Stimulated activated naive CD8-positive, alpha-beta T cell treated with anti-CD3 and anti-CD28 coated beads, Interleukin-15, Interleukin-2, amounts not matched to agents 100 ng/mL and 50 ng/mL, for 24 hours (primary cell): Measurements from ENCODE around the gene MBD3L5.
"Not testable (repeated sequence)": the region's sequence is repeated elsewhere in the genome, so short reads cannot be mapped to it uniquely, and the experiment has no call there.

ENCODE experiments used
- H3K27ac Mint-ChIP-seq: one replicate; pipeline ENCODE4 v1.8.0; 2021; ENCODE audit warnings: mild to moderate bottlenecking, mixed read lengths
- H3K27me3 Mint-ChIP-seq: one replicate; pipeline ENCODE4 v1.8.0; 2021; ENCODE audit warnings: mixed read lengths
- H3K36me3 Mint-ChIP-seq: one replicate; pipeline ENCODE4 v1.8.0; 2021; ENCODE audit warnings: low read depth, mixed read lengths
- H3K4me1 Mint-ChIP-seq: one replicate; pipeline ENCODE4 v1.8.0; 2021; ENCODE audit warnings: low read depth, mixed read lengths
- H3K4me3 Mint-ChIP-seq: one replicate; pipeline ENCODE4 v1.8.0; 2021; ENCODE audit warnings: mild to moderate bottlenecking, mixed read lengths
- H3K9me3 Mint-ChIP-seq: one replicate; pipeline ENCODE4 v1.8.0; 2021; ENCODE audit warnings: mixed read lengths

MBD3L5 gene

DNA sequence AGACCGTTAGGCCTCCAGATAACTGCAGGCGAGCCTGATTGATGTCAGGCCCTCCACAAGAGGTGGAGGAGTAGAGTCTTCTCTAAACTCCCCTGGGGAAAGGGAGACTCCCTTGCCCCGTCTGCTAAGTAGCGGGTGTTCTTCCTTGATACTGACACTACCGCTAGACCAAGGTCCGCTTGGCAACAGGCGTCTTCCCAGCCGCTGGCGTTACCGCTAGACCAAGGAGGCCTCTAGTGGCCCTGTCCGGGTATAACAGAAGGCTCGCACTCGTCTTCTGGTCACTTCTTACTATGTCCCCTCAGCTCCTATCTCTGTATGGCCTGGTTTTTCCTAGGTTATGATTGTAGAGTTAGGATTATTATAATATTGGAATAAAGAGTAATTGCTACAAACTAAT lies 36.7 kb downstream of the MBD3L5 start:
- H3K4me1 Mint-ChIP-seq: peaks cover 22% of the 10 kb centered on the region
- H3K4me3 Mint-ChIP-seq, H3K27me3 Mint-ChIP-seq, H3K36me3 Mint-ChIP-seq, H3K27ac Mint-ChIP-seq, H3K9me3 Mint-ChIP-seq: not testable (repeated sequence)

- Mint-ChIP-seq H3K4me1 (peaks cover 28% of the 10 kb centered on the region), H3K9me3 (no peaks in the 10 kb centered on the region), H3K36me3 (peaks cover 15% of the 10 kb centered on the region), H3K4me3 (no peak overlapping the region), H3K27ac (no peak overlapping the region), H3K27me3 (no peaks in the 10 kb centered on the region)
These were observed 37.3 kb downstream of the MBD3L5 start for GRCh38 chr19:7067716-7068115.

GRCh38 chr19:7068599-7068998 lies 38.2 kb downstream of the MBD3L5 start:
- H3K36me3 Mint-ChIP-seq: peaks cover 21% of the 10 kb centered on the region
- no peaks in the 10 kb centered on the region for H3K9me3 Mint-ChIP-seq
- no peaks in the 10 kb centered on the region for H3K27me3 Mint-ChIP-seq
- H3K4me1 Mint-ChIP-seq: peaks cover 28% of the 10 kb centered on the region
- H3K27ac Mint-ChIP-seq: peak overlapping the region; percentile 85
- peak overlapping the region; percentile 95 for H3K4me3 Mint-ChIP-seq

DNA sequence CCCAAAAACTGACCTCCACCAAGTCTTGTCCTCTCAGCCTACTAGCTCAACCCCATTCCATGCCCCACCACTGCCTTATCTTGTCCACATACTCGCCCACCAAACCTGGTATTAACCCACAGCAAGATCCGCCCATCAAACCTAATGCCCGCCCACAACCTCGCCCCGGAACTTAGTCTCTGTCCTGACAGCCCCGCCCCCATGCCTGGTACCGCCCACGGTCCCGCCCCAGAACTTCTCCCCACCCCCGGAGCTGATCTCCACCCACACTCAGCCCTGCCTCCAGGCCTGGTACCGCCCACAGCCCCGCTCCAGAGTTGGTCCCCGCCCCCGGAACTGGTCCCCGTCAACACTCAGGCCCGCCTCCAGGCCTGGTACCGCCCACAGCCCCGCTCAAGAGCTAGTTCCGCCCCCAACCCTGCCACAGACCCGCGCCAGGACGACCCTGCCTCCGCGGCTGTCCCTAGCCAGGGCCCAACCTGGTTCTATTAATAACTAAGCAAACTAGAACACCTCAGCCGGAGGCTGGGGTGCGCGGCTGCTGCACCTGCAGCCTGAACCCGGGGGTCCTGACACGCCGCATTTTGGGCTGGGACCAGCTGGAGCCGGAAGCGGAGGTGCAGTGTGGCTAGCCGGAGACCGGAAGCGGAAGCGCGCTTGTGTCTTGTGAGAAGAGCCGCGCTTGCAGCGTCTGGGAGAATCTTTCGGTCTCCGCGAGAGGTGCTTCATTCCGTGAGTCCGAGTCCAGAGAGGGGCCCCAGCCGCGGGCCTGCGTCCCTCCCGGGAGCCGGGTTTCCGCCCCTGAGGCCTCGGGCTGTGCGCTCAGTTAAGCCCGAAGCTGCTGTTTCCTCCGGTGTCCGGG lies 38.9 kb downstream of the MBD3L5 start, which contains the start of gene ZNF557:
ZNF557 (plus strand) TSS at position 662 of the 862 bp plus-strand sequence. CDS start 5,372 bp downstream, outside the sequence.
- Mint-ChIP-seq H3K4me1 (peaks cover 28% of the 10 kb centered on the region), H3K9me3 (no peaks in the 10 kb centered on the region), H3K4me3 (peak within 1 kb of the TSS; percentile 95), H3K27me3 (no peaks in the 10 kb centered on the region), H3K27ac (peak within 1 kb of the TSS; percentile 85), H3K36me3 (peaks cover 27% of the 10 kb centered on the region)

DNA sequence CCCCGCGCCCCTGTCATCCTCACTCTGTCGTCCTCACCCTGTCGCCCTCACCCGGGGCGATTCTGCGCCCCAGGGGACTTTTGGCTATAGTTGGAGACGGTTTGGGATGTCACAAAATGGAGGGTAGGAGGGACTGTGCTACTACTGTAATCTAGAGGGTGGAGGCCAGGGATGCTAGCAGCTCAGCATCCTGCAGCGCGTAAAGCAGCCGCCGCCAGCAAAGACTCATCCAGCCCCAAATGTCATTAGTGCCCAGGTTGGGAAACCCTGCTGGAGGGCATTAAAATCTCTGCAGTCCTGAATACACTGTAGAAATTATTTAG lies 39.5 kb downstream of the MBD3L5 start:
- peaks cover 33% of the 10 kb centered on the region for H3K36me3 Mint-ChIP-seq
- no peaks in the 10 kb centered on the region for H3K27me3 Mint-ChIP-seq
- H3K4me1 Mint-ChIP-seq: peaks cover 28% of the 10 kb centered on the region
- peak overlapping the region; percentile 85 for H3K27ac Mint-ChIP-seq
- H3K9me3 Mint-ChIP-seq: no peaks in the 10 kb centered on the region
- H3K4me3 Mint-ChIP-seq: peak overlapping the region; percentile 95

- Mint-ChIP-seq H3K4me1 (peaks cover 28% of the 10 kb centered on the region), H3K27ac (no peak overlapping the region), H3K9me3 (peaks cover 2% of the 10 kb centered on the region), H3K36me3 (peaks cover 59% of the 10 kb centered on the region), H3K27me3 (no peaks in the 10 kb centered on the region), H3K4me3 (peak overlapping the region; percentile 48)
These were observed 42.2 kb downstream of the MBD3L5 start for GRCh38 chr19:7072541-7072940.

- no peaks in the 10 kb centered on the region for H3K27me3 Mint-ChIP-seq
- H3K36me3 Mint-ChIP-seq: peaks cover 82% of the 10 kb centered on the region
- H3K4me1 Mint-ChIP-seq: peaks cover 23% of the 10 kb centered on the region
- H3K27ac Mint-ChIP-seq: no peak overlapping the region
- H3K9me3 Mint-ChIP-seq: peaks cover 16% of the 10 kb centered on the region
- H3K4me3 Mint-ChIP-seq: no peak overlapping the region
These were observed 44.4 kb downstream of the MBD3L5 start for GRCh38 chr19:7074705-7075282.

DNA sequence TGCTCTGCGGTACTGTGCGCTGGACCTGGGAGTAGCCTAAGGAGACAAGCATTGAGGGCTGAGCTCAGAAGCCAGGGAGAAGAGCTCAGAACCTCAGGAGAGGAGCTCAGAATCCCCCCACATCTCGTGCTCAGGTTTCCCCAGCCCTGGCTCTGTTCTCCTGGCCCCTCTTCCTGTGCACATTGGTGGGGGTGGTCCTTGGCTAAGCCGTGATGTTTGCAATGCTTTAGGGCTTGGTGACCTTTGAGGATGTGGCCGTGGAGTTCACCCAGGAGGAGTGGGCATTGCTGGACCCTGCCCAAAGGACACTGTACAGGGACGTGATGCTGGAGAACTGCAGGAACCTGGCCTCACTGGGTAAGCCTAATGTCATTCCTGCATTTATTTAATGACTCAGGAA lies 45.8 kb downstream of the MBD3L5 start:
- peaks cover 23% of the 10 kb centered on the region for H3K9me3 Mint-ChIP-seq
- H3K27ac Mint-ChIP-seq: no peak overlapping the region
- peaks cover 91% of the 10 kb centered on the region for H3K36me3 Mint-ChIP-seq
- H3K27me3 Mint-ChIP-seq: no peaks in the 10 kb centered on the region
- peaks cover 10% of the 10 kb centered on the region for H3K4me1 Mint-ChIP-seq
- no peak overlapping the region for H3K4me3 Mint-ChIP-seq

GRCh38 chr19:7078008-7078407 lies 47.6 kb downstream of the MBD3L5 start:
- no peak overlapping the region for H3K27ac Mint-ChIP-seq
- H3K27me3 Mint-ChIP-seq: no peaks in the 10 kb centered on the region
- H3K4me1 Mint-ChIP-seq: no peaks in the 10 kb centered on the region
- H3K4me3 Mint-ChIP-seq: no peak overlapping the region
- H3K9me3 Mint-ChIP-seq: peaks cover 31% of the 10 kb centered on the region
- peaks cover 97% of the 10 kb centered on the region for H3K36me3 Mint-ChIP-seq
